ENCODE measurements around the gene SLC6A19. TPM values are rescaled to one million over a fixed set of nuclear protein-coding genes. Genes with fewer than 3 reads are reported as not detected.
A peak's percentile ranks its signal among the peaks of the same experiment; 100 is the strongest.

Gene SLC6A19
- total RNA-seq, 4 donors from 2014 or later, result under 0.01 TPM; not detected in 3

GRCh38 chr5:1182633-1183423, 18.6 kb upstream of the SLC6A19 start:
- peaks cover 0 to 15% (median 5%) of the 10 kb centered on the region in 4 donors for H3K4me1 ChIP-seq
- no peak for DNase-seq (ENCODE audit: low spot score in 2 of 2)
- TF ChIP-seq, protein P1, sequence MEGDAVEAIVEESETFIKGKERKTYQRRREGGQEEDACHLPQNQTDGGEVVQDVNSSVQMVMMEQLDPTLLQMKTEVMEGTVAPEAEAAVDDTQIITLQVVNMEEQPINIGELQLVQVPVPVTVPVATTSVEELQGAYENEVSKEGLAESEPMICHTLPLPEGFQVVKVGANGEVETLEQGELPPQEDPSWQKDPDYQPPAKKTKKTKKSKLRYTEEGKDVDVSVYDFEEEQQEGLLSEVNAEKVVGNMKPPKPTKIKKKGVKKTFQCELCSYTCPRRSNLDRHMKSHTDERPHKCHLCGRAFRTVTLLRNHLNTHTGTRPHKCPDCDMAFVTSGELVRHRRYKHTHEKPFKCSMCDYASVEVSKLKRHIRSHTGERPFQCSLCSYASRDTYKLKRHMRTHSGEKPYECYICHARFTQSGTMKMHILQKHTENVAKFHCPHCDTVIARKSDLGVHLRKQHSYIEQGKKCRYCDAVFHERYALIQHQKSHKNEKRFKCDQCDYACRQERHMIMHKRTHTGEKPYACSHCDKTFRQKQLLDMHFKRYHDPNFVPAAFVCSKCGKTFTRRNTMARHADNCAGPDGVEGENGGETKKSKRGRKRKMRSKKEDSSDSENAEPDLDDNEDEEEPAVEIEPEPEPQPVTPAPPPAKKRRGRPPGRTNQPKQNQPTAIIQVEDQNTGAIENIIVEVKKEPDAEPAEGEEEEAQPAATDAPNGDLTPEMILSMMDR (IDR thresholded peaks at IDR 0.05), result no peak
- no peak for TF ChIP-seq EP300 (IDR thresholded peaks at IDR 0.05)
- no peak for TF ChIP-seq POLR2A (IDR thresholded peaks at IDR 0.05)
- H3K27me3 ChIP-seq, result peaks cover 0 to 14% of the 10 kb centered on the region in 2 donors
- peak overlapping the region in 3 of 4 donors; percentile 28 to 66 (median 54) for H3K27ac ChIP-seq
- H3K4me3 ChIP-seq, result no peak overlapping the region
- no peaks in the 10 kb centered on the region for H3K9me3 ChIP-seq
- H3K36me3 ChIP-seq, result no peaks in the 10 kb centered on the region
- WGBS, 2 donors, result 41 to 46% methylated on average over 25 to 31 of the region's 31 CpGs

DNA sequence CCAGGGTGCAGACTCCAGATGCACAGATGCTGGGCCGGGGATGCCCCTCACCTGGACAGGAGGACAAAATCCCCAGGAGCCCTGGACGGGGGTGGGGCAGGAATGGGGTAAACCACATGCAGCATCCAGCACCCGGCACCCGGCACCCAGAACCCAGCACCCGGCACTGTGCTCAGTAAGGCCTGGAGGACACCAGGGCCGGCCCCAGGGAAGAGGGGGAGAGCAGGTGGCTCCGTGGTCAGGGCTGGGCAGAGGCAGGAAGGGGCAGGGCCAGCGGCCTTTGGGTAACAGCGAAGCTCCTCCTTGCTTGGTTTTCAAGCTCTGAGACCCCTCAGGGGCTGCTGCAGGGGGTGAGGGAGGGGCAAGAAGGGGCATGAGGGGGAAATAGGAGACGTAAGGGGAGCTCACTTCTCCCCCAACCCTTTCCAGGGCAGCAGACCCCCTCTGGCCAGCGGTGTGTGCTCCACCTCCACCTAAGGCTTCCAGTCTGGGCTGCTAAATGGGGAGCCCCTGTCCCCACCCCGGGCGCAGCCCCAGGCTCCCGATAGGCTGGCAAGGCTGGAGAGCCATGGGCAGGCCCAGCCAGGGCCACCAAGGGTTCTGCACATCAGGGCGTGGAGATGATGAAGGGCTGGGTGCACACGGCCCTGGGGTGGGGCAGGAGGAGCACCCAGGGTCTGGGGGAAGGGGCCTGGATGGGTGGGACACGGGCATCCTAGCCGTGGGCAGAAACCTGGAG, 17.8 kb upstream of the SLC6A19 start:
- Histone ChIP-seq H3K4me3 (no peak overlapping the region), H3K27ac (peak overlapping the region in 1 of 4 donors; percentile 66), H3K36me3 (no peaks in the 10 kb centered on the region), H3K9me3 (no peaks in the 10 kb centered on the region), H3K4me1 (peaks cover 0 to 15% (median 5%) of the 10 kb centered on the region in 4 donors), H3K27me3 (peaks cover 0 to 14% of the 10 kb centered on the region in 2 donors)
- no peak for TF ChIP-seq POLR2A (IDR thresholded peaks at IDR 0.05)
- TF ChIP-seq EP300 (IDR thresholded peaks at IDR 0.05), result no peak
- TF ChIP-seq, protein P1 (IDR thresholded peaks at IDR 0.05), result no peak
- no peak for DNase-seq (ENCODE audit: low spot score in 2 of 2)
- 60 to 61% methylated on average over 9 to 18 of the region's 18 CpGs for WGBS, 2 donors

- 90 to 96% methylated on average over 5 to 7 of the region's 8 CpGs for WGBS, 2 donors
- H3K9me3 ChIP-seq, result no peaks in the 10 kb centered on the region
- TF ChIP-seq EP300 (IDR thresholded peaks at IDR 0.05) (no peak), POLR2A (IDR thresholded peaks at IDR 0.05) (no peak)
- TF ChIP-seq, protein P1 (IDR thresholded peaks at IDR 0.05), result no peak
- H3K36me3 ChIP-seq, result no peaks in the 10 kb centered on the region
- peaks cover 0 to 15% (median 5%) of the 10 kb centered on the region in 4 donors for H3K4me1 ChIP-seq
- no peak overlapping the region for H3K4me3 ChIP-seq
- no peak overlapping the region for H3K27ac ChIP-seq
- H3K27me3 ChIP-seq, result peaks cover 0 to 17% of the 10 kb centered on the region in 2 donors
- no peak for DNase-seq (ENCODE audit: low spot score in 2 of 2)
Observed at GRCh38 chr5:1184163-1184470, 17.3 kb upstream of the SLC6A19 start.

GRCh38 chr5:1184481-1184880, 16.9 kb upstream of the SLC6A19 start:
- peaks cover 0 to 15% (median 5%) of the 10 kb centered on the region in 4 donors for H3K4me1 ChIP-seq
- WGBS, 2 donors, result 93 to 98% methylated on average over 6 to 7 of the region's 7 CpGs
- peaks cover 0 to 20% of the 10 kb centered on the region in 2 donors for H3K27me3 ChIP-seq
- no peak overlapping the region for H3K4me3 ChIP-seq
- H3K27ac ChIP-seq, result no peak overlapping the region
- no peak for DNase-seq (ENCODE audit: low spot score in 2 of 2)
- no peak for TF ChIP-seq POLR2A (IDR thresholded peaks at IDR 0.05)
- TF ChIP-seq, protein P1 (IDR thresholded peaks at IDR 0.05), result no peak
- TF ChIP-seq EP300 (IDR thresholded peaks at IDR 0.05), result no peak
- no peaks in the 10 kb centered on the region for H3K9me3 ChIP-seq
- H3K36me3 ChIP-seq, result no peaks in the 10 kb centered on the region

All from tibial nerve (tissue), 4 donors.